Uterus (tissue), 2 donors: ENCODE data around the gene ZNF229.

Experiments used
- CTCF ChIP-seq, 4 experiments: fragments of 200-600 bp in 2 of 4; fragments of 450-650 bp in 2 of 4; sonication (generic) in 2 of 4; IDR thresholded peaks; one replicate each; pipeline ENCODE4 v1.5.1; 2016 to 2019; ENCODE audit warnings: antibody characterized with exemption in 4 of 4, mild to moderate bottlenecking in 2 of 4, moderate library complexity in 1 of 4
- POLR2A ChIP-seq, 2 donors: fragments of 450-650 bp; IDR thresholded peaks; one replicate each; pipeline ENCODE4 v1.6.1; 2016; ENCODE audit warnings: antibody characterized with exemption in 2 of 2, mild to moderate bottlenecking in 1 of 2, moderate library complexity in 1 of 2

- TF ChIP-seq CTCF (IDR thresholded peaks at IDR 0.05) (no peak), POLR2A (IDR thresholded peaks at IDR 0.05) (no peak)
Measured at GRCh38 chr19:44476559-44477408, 28.5 kb upstream of the ZNF229 start.
